GM12891 (cell line): ENCODE measurements around the gene KRTAP10-9.
"Not testable (repeated sequence)": the region's sequence is repeated elsewhere in the genome, so short reads cannot be mapped to it uniquely, and the experiment has no call there.

Experiments
- DNase-seq: peaks from one replicate; pipeline ENCODE4 v3.0.0; 2011; ENCODE audit warnings: low spot score; ENCODE audit not compliant: insufficient read length
- FAIRE-seq: peaks from 2 replicates; lab custom pipeline; 2011; peaks lifted over from hg19 to GRCh38; lab: Jason Lieb, UNC
- PAX5 ChIP-seq: IDR thresholded peaks from 2 replicates; pipeline ENCODE4 v1.6.1; 2011; ENCODE audit warnings: low read length, moderate library complexity, mild to moderate bottlenecking; ENCODE audit not compliant: insufficient read depth, severe bottlenecking
- POLR2A ChIP-seq: IDR thresholded peaks from 2 replicates; pipeline ENCODE4 v1.6.1; 2011; ENCODE audit warnings: low read depth, low read length, control low read depth
- POLR2AphosphoS5 ChIP-seq: IDR thresholded peaks from 2 replicates; pipeline ENCODE4 v1.6.1; 2011; ENCODE audit warnings: low read depth, low read length, control low read depth
- POU2F2 ChIP-seq: IDR thresholded peaks from 2 replicates; pipeline ENCODE4 v1.6.1; 2011; ENCODE audit warnings: low read depth, mild to moderate bottlenecking, control low read depth, low read length, moderate library complexity
- SPI1 ChIP-seq: IDR thresholded peaks from 2 replicates; pipeline ENCODE4 v1.6.1; 2011; ENCODE audit warnings: low read depth, low read length, control low read depth
- TAF1 ChIP-seq: IDR thresholded peaks from 2 replicates; pipeline ENCODE4 v1.6.1; 2011; ENCODE audit warnings: low read depth, low read length, control low read depth

KRTAP10-9 gene

DNA sequence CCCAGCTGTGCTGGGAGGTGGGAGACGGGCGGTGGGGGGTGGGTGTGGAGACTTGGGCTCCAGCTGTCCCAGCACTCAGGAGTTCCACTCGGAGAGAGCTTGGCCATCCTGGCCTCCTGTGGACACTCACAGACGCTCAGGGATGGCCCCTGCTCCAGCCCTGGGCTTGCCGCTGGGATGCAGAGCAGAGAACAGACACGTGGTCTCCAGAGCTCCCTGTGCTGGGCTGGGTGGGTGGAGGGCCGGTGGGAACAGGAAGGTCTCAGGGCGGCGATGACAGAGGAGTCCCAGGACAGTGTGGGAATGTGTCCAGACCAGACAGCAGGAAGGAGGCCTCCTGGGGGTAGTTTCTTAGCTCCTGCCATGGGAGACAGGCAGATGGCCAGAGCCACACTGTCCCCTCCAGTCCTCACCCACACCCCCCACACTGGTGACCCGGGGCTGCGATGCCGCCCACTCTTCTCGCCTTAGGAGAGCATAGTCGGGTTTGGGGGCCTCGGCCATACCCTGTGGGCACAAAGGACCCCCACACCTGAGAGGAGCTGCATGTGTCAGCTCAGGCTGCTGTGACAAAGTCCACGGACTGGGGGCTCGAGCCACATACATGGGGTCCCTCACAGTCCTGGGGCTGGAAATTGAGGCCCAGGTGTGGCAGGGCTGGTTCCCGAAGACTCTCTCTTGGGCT is 2.0 kb downstream of the KRTAP10-9 start:
- no peak for TF ChIP-seq SPI1
- FAIRE-seq (no peak), DNase-seq (no peak)

DNA sequence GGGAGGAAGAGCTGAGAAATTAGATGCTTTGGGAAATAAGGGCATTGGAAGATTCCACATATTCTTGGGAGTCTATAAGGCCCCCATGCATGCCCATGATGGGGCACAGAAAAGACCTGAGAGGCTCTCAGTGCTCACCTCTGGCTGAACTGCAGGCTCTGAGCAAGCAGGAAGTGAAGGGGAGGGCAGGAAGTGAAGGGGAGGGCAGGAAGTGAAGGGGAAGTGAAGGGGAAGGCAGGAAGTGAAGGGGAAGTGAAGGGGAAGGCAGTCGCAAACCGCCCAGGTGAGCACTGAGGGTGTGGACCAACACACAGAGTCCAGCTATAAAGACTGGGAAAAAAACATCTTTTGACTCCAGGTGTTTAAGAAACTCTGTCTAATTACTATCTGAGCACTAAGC is 3.5 kb downstream of the KRTAP10-9 start:
- no peak for TF ChIP-seq TAF1
- TF ChIP-seq SPI1 = no peak
- TF ChIP-seq PAX5 = no peak
- TF ChIP-seq POLR2AphosphoS5 = no peak
- TF ChIP-seq POLR2A = no peak
- no peak for TF ChIP-seq POU2F2
- DNase-seq (no peak), FAIRE-seq (no peak)

DNA sequence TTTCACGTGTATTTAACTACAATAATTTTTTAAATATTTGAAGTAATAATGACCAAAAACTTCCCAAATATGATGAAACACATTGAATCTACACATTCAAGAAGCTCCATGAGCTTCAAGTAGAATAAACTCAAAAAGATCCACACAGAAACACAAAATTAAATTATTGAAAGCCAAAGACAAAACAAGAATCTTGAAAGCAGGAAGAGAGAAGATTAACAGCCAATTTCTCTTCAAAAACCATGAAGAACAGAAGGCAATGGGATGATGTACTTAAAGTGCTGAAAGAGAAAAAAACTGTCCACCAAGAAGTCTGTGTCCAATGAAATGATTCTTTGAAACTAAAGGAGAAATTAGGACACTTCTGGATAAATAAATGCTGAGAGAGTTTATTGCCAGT is 5.2 kb downstream of the KRTAP10-9 start:
- DNase-seq (no peak), FAIRE-seq (no peak)
- TF ChIP-seq TAF1 = no peak
- no peak for TF ChIP-seq PAX5
- TF ChIP-seq POU2F2 = no peak
- TF ChIP-seq SPI1 = no peak
- no peak for TF ChIP-seq POLR2AphosphoS5
- no peak for TF ChIP-seq POLR2A

- TF ChIP-seq TAF1 (no peak), SPI1 (no peak), POLR2AphosphoS5 (no peak), PAX5 (no peak), POU2F2 (no peak), POLR2A (no peak)
- DNase-seq (no peak), FAIRE-seq (no peak)
These were observed 9.5 kb downstream of the KRTAP10-9 start for GRCh38 chr21:44636209-44637017.

- no peak for TF ChIP-seq SPI1
- no peak for TF ChIP-seq TAF1
- TF ChIP-seq POLR2AphosphoS5 = no peak
- no peak for TF ChIP-seq POLR2A
- TF ChIP-seq PAX5 = no peak
- TF ChIP-seq POU2F2 = no peak
- DNase-seq = no peak
- no peak for FAIRE-seq
These were observed 10.3 kb downstream of the KRTAP10-9 start, which contains the start of gene KRTAP10-10 for GRCh38 chr21:44637018-44637850. Gene KRTAP10-10, plus strand, starts transcription at chr21:44637356. Its CDS starts 62 bp downstream, at chr21:44637418.

- not testable (repeated sequence) for DNase-seq
- FAIRE-seq = peak; percentile 52
These were observed 11.0 kb downstream of the KRTAP10-9 start for GRCh38 chr21:44637851-44638348.

DNA sequence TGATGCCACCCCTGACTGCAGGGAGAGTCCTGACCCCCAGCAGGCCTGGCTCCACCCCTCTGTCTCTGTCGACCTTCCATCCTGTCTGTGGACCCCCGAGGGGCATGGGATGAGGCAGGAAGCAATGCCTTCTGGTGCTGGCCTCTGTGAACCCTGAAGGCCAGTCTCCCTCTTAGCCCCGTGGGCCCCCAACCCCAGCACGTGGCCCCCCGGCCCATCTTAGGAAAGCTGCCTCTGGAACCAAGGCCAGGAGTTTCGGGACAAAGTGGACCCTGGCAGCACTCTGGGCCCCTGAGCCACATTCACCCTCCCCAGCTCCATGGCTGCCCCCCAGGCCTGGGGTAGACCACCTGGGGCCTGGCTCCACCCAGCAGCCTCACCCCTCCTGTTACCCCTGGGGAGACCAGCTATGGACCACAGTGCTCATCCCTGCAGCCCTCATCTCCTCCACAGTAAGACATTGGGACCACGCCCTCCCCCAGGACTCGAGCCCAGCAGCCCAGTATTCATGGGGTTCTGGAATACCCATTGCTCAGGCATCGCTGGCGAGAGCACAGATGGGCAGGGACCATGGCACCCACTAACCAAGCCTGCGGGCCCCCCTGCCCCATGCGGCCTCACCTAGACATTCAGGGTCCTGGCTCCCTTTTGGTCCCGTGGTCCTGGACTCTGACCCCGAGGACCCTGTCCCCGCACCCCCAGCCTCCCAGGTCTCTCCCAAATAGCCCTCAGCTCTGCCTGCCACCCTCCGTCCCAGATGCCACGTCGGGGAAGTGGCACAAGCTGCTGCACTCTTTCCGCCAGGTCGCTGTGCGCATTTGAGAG is 11.8 kb downstream of the KRTAP10-9 start:
- FAIRE-seq, DNase-seq: not testable (repeated sequence)

GRCh38 chr21:44639331-44639655 is 12.4 kb downstream of the KRTAP10-9 start:
- DNase-seq (no peak), FAIRE-seq (no peak)
- TF ChIP-seq SPI1 (no peak), PAX5 (no peak), POU2F2 (no peak), POLR2AphosphoS5 (no peak), TAF1 (no peak), POLR2A (no peak)

DNA sequence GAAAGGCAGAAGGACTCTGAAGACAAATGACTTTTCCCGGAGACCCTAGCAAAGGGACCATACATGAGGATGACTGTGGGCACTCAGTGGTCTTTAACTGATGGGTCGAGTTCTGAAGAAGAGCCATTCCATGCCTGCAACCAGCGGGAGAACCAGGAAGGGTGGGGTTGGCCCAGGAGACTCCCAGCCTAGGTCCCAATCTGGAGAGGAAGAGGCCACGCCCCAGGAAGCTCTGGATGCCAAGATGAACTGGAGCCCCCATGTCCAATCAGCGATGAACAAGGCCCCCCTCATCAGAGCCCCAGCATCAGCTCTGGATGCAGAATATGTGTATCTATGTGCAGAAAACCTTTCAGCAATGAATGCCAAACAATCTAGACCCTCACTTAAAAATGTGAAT is 13.9 kb downstream of the KRTAP10-9 start:
- FAIRE-seq = no peak
- DNase-seq = no peak
- TF ChIP-seq SPI1 = no peak
- no peak for TF ChIP-seq PAX5
- no peak for TF ChIP-seq POU2F2
- TF ChIP-seq POLR2AphosphoS5 = no peak
